ACHN (cell line): ENCODE measurements around the gene DNAH6.

Source experiments
- DNase-seq: peaks from one replicate; pipeline ENCODE4 v3.0.0-alpha.2; 2015
- in situ Hi-C: cut with HindIII; loops from 2 replicates; pipeline ENCODE4 v1.10.0; 2017; ENCODE audit warnings: low sequenced_read_pairs, low pct_ligation_motif_present, low pct_unique_long_range_greater_than_20kb

DNAH6 gene

DNA sequence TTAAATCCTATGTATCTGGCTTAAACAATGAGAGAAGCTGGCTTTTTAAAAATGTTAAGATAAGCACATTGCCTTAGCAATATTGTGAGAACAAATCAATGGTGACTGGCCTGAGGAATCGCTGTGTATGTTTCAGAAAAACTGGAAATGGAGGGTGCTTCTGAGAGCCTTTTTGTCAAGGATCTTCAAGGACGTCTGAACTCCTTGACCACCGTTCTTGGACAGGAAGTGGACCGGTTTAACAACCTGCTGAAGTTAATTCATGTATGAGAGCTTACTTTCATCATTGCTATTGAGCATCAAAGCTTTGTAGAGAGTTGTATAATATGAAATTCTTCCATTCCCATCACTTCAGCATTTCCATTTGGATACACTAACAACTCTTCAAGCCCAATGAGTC, 292.0 kb downstream of the DNAH6 start:
- in situ Hi-C loops, result no loop called here
- no peak for DNase-seq

DNA sequence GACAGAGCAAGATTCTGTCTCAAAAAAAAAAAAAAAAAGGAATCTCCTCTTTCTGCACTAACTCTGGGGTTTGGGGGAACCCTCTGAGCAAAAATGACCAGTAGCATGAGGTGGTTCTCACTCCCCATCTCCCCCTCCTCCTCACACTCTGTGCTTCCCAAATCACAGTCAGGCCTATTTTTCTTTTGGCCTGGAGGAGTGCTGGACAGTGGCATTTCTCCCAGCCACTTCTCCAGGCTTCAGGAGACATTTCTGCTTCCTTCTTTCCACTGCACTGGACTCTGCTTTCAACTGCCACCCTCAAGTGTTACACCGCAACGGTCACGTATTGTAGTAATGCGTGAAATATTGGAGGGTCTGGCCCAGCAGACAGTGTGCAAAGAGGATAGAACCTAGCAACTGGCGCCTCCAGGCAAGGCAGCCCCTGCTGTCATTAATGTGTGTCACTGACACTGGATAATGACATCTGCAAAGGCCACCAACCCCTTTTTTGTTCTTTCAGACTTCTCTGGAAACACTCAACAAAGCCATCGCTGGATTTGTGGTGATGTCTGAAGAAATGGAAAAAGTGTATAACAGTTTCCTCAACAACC, 295.6 kb downstream of the DNAH6 start:
- no peak for DNase-seq

DNA sequence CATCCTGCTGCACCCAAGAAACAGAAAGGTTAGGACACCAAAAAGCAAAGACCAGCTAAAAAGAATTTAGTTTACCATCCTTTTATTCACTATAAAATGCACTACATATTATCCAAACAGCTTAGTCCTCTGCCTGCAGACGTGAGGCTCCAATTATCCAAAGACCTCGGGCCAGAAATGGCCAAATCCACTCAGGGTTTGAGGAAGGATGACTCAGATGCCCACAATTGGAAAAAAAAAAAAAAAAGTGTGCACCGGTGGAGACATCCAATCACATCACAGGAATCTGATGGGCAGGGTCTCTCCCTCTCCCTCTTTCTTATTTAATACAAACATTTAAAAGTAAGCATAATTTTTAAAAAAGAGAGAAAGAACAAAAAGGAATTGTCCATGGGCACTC, 298.8 kb downstream of the DNAH6 start:
- in situ Hi-C loops, result no loop called here
- DNase-seq, result no peak

More for the DNA sequence above, 295.6 kb downstream of the DNAH6 start:
- in situ Hi-C loops, result no loop called here

DNA sequence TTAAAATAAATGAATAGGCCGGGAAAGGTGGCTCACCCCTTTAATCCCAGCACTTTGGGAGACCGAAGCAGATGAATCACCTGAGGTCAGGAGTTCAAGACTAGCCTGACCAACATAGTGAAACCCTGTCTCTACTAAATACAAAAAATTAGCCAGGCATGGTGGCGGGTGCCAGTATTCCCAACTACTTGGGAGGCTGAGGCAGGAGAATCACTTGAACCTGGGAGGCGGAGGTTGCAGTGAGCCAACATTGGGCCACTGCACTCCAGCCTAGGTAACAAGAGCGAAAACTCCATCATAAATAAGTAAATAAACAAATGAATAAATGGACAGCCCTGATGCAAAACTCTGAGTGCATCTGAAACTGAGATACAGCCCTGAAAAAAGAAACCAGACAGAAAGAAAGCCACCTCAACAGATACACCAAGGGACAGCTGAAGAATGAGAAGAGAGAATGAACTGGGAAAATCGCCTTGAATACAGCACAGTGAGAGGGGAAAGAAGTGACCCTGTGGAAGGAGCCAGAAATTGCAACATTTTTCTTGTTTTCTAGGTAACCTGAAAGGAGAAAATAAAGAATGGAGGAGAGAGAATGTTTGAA, 300.2 kb downstream of the DNAH6 start:
- no peak for DNase-seq
- in situ Hi-C loops, result no loop called here

DNA sequence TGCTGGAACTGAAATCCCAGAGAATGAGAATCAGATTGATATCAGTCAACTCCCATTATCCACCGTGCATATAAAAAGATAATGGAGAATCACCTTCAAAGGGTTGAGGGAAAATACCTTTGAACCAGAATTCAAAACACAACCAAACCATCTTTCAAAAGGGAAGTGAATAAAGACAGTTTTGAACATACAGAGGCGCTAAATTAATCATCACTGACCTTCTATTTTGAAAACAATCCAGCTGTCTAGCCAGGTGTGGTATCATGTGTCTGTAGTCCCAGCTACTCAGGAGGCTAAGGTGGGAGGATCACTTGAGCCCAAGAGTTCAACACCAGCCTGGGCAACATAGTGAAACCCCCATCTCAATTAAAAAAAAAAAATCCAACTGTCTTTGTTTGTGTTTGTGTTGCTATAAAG, 300.9 kb downstream of the DNAH6 start:
- in situ Hi-C loops, result no loop called here

DNA sequence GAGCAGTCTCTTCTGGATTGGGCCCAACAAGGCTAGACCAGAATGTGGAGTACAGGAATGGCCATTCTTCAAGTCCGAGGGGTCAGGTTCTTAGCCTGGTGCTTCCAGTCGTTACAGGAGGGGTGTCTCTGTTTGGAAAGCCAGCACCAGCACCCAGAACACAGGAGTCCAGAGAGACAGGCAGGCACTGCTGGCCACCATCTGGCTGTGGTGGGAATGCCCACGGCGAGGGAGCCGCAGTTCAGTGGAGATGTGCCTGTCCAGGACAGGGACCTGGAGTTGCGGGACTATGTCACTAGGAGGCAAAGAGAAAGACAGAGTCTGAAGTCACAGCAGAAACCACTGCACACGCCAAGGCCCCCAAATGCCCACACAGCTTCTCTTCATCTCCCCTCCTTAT, 305.5 kb downstream of the DNAH6 start:
- in situ Hi-C loops, result no loop called here
- DNase-seq, result no peak

More for the DNA sequence above, 300.9 kb downstream of the DNAH6 start:
- DNase-seq, result no peak

DNA sequence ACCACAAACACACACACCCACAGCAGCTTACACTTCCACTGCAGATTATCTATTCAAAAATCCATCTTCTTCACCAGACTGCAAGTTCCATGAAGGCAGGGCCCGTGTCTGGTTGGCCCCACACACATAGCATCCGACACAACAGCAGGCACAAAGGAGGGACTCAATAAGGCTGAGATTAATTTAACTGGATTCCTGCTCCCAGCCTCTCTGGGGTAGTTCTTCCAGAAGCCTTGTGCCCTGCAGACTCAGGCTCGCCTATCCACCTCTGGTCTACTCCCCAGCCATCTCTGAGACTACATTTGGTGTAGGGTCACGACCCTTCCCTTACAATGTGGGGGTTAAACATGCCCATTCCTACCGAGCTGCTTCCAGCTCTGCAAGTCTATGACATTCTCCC, 306.9 kb downstream of the DNAH6 start:
- in situ Hi-C loops, result no loop called here
- no peak for DNase-seq

DNA sequence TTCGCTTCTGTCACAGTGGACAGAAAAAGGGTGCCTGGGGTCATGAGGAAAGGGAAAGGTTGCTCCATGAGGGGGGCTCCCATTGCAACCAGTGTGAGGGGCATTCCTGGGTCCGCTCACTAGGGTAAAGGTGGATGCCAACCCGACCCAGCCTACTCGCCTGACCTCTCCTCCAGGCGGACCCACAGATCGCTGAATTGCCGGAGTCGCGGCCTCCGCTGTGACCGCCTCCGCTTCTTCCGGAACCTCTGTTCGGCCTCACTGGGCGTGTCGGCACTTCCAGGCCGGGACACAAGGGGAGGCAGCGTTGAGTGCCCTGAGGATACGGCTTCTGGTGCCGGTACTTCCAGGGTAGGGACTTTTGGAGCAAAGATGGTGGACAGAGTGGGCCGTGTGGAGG, 307.5 kb downstream of the DNAH6 start:
- DNase-seq, result no peak
- in situ Hi-C loops, result no loop called here

DNA sequence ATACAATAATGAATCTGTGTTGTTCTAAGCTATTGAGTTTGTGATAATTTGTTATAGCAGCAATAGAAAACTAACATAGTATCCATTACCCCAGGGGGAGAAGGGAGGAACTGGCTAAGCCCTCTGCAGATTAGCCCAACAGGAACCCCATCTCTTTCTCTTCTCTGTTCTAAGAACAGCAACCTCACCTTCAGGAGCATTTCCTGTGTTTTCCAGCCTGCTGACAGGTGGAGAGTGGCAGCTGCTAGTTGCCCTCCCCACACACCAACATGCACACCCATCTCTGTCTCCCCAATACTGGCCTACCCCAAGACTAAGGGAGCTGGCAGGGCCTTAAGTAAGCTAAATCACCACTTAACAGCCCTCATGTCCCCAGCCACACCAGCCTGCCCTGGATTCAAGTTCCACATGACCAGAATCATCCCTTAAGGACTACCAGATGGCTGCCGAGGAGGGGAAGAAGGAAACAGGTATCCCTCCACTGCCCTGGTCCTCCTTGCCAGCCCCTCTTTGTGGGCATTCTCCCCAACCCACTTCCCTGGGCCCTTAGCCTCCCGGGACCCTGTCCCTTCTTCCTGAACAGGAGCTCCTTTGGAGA, 311.8 kb downstream of the DNAH6 start:
- no peak for DNase-seq

DNA sequence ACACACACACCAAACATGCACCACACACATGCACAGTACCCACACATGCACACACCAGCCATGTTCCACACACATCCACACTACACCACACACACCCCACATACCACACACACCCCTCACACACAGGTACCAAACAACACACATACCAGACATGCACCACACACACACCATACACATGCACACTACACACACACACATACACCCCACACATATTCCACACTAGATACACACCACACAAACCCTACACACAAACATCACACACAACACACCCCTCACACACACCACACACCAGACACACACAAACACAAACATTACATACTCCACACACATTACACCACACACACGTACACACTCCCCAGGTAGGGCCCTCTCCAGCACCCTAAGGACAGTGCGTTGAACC, 313.4 kb downstream of the DNAH6 start:
- no peak for DNase-seq
- in situ Hi-C loops, result no loop called here

More for the DNA sequence above, 311.8 kb downstream of the DNAH6 start:
- in situ Hi-C loops, result no loop called here

DNA sequence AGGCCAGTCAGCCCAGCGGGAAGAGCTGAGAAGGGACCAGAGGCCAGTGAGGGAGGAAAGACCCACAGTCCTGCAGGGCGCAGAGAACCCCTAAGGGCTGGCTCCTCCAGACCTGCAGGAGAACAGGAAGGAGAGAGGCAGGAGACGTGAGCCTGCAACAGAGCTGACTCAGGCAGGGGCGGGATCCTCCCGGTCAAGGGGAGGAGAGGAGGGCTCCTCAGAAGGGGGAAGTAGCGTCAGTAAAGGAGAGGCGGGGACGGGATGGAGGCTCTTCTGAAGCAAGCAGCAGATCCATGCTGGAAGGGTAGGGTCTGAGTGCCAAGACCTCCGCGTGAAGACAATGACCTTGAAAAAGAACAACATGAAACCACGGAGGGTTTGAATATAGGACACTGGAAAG, 313.8 kb downstream of the DNAH6 start:
- DNase-seq, result no peak
- in situ Hi-C loops, result no loop called here

DNA sequence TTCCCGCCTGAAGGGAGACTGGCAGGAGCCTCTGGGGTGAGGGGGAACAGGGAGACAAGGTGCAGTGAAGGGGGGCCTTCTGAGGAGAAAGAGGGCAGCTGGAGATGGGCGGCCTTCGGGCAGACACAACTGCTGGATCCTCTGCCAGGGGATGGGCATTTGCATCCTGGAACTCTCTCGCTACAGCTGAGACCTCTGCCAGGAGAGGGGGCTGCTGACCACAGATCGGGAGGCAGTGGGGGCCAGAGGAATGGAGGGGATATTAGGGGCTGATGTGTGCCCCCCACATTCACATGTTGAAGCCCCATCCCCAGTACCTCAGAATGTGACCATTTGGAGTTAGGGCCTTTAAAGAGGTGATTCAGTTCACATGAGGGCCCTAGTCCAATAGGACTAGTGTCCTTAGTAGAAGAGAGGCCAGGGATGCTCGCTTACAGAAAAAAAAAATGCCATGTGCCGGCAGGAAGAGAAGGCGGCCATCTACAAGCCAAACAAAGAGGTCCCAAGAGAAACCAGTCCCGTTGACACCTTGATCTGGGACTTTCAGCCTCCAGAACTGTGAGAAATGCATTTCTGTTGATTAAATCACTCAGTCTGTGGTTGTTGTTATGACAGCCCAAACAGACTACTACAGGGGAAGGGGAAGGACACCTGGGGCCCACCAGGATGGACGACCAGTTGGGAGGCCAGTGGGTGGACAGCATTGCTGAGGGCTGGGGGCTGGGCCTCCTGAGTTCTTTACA, 314.6 kb downstream of the DNAH6 start:
- DNase-seq, result no peak
- in situ Hi-C loops, result no loop called here

DNA sequence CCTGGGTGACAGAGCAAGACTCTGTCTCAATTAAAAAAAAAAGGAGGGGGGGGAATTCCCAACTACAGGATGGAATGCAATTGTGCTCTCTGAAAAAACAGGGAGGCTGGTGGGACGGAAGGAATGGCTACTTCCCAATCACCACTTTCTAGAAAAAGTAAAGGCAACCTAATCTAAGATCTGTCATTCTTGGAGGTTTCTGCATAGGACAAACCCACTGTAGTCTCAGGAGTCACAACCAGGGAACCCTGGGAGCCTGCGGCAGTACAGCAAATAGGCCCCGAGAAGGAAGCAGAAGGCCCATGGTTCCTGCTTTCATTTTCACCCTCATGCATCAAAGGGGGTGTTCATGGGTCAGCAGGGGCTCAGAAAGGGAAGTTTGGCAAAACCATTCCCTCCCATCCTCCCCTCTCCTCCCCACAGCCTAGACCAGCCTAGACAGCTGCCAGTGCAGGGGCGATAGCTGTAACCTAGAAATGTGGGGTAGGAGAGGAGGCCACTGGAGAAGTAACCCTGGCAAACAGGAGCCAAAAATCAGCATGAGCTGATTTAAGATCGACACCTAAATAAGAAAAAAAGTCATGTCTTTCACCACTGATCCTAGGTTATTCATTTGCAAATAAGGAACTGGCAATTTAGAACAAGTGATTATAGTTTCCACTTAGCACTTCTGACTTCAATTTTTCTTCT, 316.6 kb downstream of the DNAH6 start:
- no peak for DNase-seq
- in situ Hi-C loops, result no loop called here

DNA sequence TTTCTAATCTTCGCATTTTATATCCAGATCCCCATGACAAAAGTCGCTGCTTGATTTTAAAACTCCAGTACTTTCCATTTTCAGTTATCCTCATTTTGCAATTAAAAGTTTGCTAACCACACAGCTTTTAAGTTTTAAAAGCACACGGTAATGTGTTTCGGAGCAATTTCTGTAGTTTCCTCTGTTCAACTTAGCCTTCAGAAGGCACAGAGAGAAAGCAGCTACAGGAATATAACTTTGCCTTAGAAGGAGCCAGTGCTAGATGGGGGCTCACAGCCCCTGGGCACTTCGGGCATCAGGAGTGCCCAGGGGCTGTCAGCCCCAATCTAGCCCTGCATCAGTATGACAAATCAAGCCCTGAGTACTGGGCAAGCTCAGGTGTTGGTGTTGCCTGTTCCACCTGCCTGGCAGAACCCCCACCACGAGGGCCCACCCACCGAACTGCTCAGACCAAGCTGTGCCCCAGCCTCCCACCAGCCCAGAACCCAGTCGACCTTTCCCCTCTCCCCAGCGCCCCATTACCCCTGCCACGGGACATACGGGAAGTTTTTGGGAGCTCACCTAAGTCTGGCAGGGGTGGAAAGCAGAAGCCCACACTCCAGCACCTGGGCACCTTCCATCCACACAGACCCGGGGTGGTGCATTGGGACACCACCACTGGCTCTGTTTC, 317.3 kb downstream of the DNAH6 start:
- in situ Hi-C loops, result no loop called here
- no peak for DNase-seq

DNA sequence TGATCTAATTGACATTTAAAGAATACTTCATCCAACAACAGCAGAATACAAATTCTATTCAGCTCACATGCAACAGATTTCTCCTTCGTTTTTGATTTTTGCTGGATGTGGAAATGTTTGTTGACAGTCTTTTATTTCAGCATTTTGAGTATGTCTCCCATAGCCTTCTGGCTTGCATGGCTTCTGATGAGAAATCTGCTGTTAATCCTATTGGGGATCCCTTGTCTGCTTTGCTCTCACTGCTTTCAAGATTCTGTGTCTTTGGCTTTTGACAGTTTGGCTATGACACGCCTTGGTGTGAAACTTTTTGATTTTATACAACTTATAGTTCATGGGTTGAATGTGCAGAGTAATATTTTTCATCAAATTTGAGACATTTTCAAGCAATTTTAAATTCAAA, 319.9 kb downstream of the DNAH6 start:
- in situ Hi-C loops, result no loop called here

DNA sequence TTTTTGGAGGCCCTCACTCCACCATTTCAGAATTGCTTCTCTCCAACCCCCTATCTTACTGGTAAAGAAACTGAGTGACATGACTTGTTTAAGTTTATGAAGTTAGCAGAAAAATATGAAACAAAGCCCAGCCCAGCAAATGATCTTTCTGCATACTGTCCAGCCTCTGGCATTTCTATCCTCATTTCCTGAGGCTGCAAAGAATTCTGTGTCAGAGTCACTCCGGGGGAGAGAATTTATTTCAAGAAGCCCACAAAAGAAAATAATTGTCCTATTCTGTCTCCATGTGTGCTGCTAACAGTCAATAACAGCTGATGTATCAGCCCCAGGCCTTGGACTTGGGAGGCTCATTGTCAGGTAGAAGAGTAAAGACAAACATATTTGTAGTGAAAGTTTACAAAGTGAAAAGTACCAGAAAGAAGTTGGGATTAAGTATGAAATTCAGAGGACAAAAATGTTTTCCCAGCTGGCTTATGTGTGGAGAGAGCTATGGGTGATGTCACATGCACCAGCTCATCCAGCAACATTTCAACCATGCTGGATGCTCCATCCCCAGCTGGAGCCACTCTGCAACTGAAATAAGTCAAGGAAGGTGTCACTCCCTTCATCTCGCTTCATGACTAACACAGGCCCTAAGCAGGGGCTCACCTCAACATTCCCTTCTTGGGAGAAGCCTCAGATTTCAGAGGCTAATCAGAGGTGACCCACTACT, 322.3 kb downstream of the DNAH6 start:
- in situ Hi-C loops, result no loop called here
- DNase-seq, result no peak

More for the DNA sequence above, 319.9 kb downstream of the DNAH6 start:
- no peak for DNase-seq

DNA sequence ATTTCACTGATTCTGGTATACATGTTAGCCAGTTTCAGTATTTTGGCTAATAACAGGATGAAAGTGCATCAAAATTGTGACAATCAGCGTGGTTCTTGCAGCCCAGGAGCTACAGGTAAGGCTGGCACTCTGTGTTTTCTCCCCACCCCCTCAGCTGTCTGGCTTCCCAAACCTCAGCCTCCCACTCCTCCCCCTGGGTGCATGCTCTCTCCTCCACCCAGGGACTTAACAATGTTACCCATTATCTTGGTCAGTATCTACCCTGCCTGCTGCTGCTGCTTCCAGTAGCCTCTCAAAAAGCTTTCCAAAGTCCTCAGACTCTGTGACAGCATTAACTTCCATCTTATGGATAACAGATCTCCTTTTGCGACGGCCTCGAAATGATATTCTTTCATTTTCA, 323.6 kb downstream of the DNAH6 start:
- DNase-seq, result no peak
- in situ Hi-C loops, result no loop called here

DNA sequence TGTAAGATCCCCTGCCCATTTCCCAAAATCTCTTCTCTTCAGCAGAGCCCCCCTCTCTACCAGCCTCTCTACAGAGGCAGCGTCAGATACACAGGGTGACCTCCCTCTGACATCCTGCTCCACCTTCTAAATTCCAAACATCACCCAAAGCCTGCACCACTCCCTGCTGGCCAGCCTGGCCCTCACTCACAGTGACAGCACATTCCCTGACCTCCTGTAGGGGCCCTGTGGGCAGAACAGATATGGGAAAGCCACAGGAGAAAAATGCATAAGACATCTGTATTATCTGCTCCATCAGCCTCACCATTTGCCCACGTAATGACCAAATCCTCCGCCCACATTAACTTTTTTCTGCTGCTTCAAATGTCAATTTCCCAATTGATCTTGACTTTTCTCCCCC, 324.0 kb downstream of the DNAH6 start:
- in situ Hi-C loops, result no loop called here
- DNase-seq, result no peak
